Measurements from ENCODE around the gene INSYN1.

Gene INSYN1

DNA sequence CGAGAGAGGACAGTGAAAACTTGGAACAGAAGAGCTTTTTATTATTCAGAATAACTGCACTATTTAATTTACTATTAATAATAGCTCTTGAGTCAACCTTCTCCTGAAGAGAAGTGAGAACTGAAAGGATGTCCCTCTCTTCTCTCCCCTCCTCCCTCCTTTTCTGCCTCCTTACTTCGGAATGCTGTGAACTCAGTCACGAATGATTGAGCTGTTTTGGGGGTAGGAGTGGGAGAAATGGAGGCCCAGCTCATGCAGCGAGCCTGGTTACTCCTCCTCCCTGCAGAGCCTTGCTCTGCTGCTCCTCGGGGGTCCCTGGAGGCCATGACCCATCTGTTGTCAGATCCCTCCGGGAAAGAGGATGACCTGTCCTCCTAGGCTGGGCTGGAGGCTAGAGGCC, 20.3 kb upstream of the INSYN1 start:
- no peak for DNase-seq (ENCODE audit: low read depth in 2 of 2)

DNA sequence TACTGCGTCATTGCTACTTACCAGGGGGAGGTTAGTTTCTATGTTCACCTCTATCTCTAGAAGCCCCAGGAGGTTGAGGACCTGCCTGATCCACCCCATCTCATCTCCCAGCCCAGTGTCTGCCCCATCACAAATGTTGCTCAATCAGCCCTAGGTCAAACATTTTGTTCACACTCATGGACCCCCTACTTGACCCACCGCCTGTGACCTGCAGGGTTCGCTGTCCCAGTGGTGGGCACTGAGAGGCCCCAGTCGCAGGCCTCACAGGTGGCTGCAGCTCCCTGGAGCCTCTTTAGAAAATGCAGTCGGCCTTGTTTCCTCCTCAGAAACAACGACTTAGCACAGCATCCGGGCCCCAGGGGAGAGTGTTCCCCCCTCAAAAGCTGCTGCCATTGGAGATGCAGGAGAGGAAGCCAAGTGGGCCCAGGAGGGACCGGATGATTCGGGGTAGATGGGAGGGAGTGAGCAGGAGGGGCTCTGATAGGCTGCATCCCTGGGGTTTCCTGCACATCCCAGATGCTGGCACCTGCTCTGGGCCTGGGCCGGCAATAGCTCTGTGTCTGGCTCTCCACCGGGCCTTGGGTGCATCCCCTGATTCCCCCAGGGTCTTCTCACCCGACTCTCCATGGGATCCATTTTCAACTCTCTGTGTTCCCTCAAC, 18.4 kb upstream of the INSYN1 start:
- DNase-seq (ENCODE audit: low read depth in 2 of 2) = no peak

DNA sequence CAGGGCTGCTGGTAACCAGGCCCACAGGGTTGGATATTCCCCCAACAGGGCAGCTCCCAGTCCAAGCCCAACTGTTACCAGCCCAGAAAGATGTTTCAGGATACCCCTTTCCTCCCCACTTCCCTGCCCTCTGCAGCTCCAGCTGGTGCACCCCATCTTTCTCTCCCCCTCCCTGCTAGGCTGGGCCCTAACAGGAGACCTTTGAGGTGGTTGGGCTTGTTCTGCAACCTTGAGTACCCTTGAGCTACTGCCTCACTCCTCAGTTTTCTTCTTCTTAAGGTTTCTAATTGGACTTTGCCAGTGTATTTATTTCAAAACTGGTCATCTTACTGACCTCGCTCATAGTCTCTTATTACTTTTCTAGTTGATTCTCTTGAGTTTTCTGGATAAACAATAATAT, 16.9 kb upstream of the INSYN1 start:
- no peak for DNase-seq (ENCODE audit: low read depth in 2 of 2)

DNA sequence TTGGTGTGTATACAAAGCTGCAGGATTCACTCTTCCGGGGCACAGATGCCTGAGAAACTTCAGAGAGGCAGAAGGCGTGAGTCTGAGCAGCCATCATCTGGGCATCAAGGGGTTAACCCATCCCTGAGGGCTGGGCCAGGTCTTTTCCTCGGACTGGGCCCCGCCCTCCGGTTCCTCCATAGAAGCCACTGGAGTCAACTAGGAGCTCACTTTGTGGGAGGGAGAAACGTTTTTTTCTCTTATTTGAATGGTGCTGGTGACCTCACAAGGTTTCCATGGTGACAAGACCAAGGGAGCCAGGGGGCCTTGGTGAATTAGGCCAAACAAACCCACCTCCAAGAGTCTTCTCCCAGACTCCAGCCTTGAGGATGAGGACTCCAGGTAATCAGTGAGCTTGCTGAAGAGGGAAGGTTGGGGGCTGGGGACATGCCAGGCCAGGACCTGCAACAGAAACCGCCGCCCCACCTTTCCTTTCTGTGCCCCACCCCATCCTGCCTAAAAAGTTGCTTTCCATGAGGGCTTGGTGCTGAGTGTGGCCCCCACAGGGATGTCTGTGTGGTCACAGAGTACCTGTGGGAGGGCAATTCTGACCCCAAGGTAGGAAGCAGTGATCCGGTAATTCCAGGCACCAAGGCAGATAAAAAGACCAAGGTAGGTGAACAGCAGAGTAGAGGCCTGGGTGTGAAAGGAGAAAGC, 14.8 kb upstream of the INSYN1 start:
- no peak for DNase-seq (ENCODE audit: low read depth in 2 of 2)

DNA sequence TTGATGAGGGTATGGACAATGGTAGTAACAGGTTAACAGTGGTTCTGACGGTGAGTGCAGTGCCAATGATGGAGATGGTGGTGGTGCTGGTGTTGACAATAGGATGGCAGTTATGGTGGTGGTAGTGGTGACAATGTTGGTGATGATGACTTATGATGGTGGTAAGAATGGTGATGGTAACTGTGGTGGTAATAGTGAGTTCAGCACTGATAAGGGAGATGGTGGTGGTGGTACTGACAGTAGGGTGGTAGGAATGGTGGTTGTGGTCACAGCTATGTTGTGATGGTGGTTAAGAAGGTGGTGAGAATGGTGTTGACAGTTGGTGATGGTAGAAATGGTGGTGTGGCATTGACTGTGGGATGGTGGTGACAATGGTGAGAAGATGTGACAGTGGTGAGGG, 13.4 kb upstream of the INSYN1 start:
- DNase-seq (ENCODE audit: low read depth in 2 of 2) = no peak

DNA sequence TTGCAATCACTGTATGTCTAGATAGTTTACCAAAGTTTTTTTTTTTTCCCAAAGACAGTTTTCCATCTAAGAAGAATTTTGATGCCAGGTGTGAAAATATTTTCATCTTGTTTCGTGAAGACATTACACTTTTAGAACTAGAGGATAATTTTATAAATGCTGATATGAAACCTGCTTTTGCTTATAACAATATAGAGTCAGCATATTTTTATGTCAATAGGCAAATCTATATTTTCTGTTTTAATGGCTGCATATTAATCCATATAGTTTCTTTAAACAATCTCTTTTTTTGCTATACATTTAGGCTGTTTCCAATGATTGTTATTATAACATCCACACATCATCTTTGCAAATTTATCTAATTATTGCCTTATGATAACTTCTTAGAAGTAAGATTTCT, 12.6 kb upstream of the INSYN1 start:
- no peak for DNase-seq (ENCODE audit: low read depth in 2 of 2)

DNA sequence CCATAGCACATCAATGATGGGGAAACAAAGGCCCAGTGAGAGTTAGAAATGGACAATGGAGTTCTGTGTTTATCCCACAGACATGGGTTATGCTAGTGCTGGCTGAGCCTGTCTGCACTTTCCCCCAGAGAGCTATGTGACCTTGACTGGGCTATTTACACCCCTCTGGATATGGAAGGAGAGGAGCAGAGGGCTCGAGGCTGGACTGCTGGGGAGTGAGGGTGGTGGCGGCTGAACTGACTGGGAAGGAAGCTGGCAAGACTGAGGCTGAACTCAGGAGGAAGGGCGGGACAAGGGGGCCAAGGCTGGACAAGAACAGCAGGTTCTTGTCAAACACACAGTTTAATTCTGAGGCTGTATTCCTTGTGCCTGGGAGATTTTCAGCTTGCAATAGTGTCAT, 10.8 kb upstream of the INSYN1 start:
- DNase-seq (ENCODE audit: low read depth in 2 of 2) = no peak

DNA sequence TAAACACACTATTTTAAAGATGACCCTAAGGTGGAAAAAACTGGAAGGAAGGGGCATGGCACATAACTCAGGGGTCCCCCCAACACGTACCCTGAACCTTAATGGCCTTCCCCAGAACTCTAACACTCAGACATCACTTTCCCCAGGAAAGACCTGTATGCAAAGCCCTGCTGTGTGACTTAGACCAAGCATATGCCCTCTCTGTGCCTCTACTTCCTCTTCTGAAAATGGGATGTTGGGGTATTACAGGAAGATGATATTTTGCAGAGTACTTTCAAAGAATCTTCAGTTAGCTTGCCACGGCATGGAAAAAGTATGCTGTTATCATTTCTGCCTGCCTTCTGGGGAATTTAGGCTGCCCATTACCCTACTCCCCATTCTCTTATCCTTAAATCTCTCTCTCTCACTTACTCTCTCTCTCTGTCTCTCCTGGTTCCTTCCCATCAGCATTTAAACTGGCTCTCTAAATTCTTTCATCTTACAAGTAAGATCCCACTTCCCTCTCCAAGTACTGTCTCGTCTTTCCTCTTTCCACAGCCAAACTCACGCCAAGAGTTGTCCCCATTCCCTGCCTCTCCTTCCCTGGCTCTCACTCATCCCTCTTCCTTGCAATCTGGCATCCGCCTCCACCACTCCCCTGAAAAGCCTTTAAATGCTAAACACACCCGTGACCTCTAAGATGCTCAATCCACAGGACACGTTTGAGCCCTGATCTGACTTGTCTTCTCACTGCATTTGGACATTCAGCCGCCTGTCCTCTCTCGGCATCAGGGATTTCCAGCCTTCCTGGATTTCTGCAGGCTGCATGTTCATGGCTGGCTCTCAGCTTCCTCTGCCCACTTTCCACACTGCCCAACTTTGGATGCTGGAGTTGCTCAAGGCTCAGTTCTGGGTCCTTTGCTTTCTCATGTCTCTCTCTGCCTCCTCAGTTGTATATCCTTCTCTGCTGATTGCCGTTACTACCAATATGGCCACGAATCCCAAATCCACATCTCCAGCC, 7.5 kb upstream of the INSYN1 start:
- DNase-seq (ENCODE audit: low read depth in 2 of 2) = no peak

DNA sequence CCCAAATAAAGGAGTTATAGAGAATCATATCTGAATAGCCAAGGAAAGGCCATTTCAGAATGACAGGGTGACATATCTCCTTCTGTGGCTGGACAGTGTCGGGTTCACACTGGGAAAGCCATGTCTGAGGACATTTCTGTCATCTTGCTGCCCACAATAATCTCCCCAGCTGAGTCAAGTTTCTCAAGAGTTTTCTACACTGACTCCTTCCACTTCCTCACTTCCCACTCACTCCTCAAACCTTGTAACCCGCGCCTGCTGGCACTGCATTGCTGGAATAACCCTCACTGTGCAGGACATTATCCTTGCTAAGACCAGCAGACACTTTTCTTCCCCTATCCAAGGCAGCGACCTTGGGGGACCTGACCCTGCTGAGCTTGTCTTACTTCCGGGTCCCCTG, 5.3 kb upstream of the INSYN1 start:
- no peak for DNase-seq (ENCODE audit: low read depth in 2 of 2)

DNA sequence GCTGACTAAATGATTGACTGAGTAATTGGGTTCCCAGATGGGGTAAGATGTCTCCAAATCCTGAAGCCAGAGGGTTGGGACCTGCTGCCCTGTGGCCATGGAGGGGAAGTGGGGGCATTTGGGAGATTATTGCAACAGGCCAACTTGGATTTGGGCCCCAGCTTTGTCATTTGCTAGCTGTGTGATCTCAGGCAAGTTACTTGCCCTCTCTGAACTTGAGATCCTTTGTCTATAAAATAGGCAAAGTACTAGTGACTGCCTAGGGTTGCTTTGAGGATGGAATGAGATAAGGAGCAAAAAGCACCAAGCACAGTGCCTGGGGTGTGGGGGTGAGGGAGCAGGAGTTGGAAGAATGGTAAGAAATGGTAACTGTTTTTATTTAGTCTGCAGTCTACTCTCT, 4.4 kb upstream of the INSYN1 start:
- no peak for DNase-seq (ENCODE audit: low read depth in 2 of 2)

DNA sequence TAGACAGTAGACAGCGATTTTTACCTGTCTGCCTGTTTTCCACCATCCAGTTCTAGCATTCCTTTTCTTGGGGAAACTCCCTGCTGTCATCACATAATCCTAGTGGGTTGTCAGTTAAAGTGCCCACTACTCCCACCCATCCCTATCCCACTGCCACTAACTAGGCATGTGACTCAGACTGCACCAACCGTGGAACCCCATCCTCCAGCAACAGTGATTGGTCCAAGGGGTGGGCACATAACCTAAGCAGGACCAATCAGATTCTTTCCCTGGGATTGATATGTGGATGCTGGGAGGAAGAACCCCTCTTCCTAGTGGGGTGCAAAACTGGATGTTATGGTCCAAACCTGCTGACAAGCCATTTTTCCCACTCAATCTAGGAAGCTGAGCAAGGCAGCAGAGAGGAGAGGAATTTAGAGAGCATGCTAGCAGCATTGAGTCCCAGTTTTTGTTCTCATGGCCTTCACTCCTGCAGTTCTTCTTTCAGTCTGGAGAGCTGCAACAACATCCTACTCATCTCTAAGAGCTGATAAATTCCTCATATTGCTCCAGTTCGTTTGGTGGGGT, 3.9 kb upstream of the INSYN1 start:
- no peak for DNase-seq (ENCODE audit: low read depth in 2 of 2)

DNA sequence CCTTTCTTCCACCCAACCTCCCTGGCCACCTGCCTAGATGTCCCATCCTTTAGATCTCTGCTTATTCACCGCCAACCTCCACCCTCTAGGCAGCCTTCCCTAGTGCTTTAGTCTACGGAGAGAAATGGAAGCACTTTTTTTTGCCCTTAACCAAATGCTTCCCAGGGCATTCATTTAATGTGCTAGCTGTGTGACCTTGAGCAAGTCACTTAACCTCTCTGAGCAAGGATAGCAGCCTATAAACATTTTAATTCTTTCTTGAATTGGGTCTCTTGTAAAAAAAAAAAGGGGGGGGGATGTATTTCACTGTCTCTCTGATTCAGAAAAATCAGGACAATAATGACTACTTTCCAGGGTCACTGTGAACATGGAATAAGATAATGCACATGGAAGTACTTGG, 3.2 kb upstream of the INSYN1 start:
- no peak for DNase-seq (ENCODE audit: low read depth in 2 of 2)

DNA sequence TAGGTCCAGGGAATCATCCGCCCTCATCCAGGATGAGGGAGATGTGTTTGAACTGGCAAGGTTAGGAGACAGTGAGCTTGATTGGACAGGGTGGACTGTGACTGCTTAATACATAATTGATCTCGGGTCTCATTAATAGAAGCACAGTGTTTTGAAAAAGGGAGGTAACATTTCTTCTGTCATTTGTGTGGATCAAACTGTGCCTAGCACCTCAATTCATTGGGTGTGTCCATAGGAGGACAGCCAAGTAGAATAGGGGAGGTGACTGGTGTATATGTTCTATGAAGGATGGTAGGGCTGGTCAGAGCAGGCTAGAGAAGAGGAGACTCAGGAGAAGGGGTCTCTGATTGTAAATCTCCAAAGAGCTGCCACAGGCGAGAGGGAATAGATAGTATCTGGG, 2.8 kb upstream of the INSYN1 start:
- no peak for DNase-seq (ENCODE audit: low read depth in 2 of 2)

DNA sequence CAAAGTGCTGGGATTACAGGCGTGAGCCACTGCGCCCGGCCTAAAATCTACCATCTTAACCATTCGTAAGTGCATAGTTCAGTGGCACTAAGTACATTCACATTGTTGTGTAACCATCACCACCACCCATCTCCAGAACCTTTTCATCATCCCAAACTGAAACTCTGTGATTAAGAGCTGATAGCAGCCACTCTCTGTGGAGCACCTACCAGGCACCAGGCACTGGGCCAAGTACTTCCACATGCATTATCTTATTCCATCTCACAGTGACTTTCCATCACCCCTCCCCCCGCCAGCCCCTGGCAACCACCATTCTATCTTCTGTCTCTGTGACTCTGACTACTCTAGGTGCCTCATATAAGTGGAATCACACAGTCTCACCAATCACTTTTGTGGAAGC, 2.3 kb upstream of the INSYN1 start:
- no peak for DNase-seq (ENCODE audit: low read depth in 2 of 2)

DNA sequence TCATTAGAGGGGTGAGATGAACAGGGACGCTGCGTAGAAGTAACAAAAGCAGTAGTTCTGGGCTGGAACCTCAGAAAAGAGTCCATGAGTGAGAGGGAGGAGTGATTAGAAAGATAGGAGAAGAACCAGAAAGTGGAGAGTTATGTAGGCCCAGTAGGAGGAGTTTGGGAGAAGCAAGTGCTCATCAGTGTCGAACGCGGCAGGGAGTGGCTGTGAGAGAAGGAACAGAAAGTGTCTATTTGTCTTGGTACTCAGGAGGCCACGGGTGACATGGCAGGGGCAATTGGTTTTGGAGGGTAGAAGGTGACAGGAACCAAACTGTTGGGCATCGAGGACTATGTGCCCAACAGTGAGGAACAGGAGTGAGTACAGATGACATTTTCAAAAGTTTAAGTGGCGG, 1.3 kb upstream of the INSYN1 start:
- no peak for DNase-seq (ENCODE audit: low read depth in 2 of 2)

DNA sequence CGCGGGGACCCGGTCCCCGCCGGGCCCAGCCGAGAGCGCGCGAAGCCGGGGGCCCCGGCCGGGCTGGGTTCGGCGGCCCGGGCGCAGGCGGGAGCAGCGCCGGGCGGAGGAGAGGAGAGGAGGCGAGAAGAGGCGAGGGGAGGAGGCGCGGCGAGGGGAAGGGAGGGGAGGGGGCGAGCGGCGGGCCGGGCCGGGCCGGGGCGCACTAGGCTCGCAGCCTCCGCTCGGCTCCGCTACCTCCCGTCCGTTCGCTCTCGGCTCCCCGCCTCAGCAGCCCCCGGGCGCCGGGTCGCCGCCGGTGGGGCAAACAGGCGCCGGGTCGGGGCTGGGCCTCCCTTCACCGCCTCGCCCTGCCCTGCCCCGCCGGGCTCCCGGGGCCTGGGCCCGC, 351 bp downstream of the INSYN1 start:
- no peak for DNase-seq (ENCODE audit: low read depth in 2 of 2)

DNA sequence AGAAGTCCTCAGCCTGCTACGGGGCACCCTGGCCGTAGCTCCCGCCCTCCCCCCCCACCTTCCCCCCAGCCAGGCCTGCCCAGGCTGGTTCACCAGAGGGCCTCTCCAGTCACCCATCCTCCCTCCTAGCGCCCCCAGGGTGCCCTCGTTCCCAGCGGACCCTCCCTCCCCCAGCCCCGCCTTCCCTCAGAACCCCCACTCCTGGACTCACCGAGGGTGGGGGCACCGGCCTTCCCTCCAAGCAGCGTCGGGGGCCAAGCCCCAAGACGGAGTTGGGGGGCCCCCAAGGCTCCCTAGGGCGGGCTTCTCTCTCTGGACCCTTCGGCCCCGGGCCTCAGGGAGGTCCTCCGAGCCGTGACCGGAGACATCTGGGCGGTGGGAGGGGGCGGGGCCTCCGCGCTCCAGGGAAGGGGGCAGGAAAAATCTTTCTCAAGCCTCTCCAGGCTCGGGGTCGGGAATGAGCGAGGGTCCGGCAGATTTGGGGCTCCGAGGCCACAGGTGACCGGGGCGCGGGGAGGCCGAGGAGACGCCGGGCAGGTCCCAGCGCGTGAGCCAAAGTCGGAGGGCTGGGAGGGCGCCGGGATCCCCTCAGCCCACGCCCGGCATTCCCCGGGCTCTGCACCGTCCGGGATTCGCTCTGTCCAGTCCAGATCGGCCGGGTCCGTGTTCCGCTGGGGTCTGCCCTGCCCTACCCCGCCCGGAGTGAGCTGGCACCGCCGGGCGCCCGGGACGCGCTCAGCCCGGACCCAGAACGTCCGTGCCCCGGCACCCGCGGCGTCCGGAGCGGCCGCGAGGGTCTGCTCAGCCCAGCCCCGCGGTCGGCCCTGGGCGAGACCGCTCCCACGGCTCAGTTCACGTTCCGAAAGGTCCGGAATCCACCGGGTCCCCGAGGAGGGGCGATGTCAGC, 999 bp downstream of the INSYN1 start:
- DNase-seq (ENCODE audit: low read depth in 2 of 2) = no peak

DNA sequence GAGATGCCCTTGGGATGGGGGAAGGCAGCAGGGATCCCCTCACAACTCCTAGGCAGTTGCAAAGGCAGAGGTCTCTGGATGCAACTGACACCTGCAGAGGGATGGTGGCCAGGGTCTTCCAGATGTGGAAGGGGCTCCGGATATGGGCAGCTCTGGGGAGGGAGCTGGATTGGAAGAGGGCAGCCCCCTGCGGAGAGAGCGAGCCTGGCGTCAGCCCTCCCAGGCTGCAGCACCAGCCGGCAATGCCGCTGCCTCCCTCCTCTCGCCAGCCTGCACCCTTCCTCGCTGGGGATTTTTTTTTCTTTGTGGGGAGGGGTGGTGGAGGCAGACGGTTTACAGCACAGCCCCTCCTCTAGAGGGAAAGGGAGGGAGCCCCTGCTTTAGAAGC, 1.6 kb downstream of the INSYN1 start:
- no peak for DNase-seq (ENCODE audit: low read depth in 2 of 2)

DNA sequence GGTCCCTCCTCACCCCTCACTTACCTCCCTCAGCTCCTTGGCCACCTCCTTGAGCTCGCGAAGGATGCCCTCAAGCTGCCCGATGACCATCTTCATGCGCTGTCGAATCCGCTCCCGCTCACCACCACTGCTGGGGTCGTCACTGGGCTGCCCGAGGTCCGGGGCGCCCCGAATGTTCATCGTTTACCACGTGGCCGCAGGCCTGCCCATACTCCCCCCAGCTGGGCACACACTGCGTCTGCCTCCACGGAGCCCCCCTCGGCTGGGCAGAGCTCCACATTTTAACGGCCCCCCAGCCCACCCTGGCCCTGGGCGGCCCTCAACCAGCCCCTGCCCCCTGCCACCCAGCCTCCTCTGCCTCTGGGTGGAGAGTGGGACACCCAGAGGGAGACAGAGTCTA, 2.2 kb downstream of the INSYN1 start:
- no peak for DNase-seq (ENCODE audit: low read depth in 2 of 2)

DNA sequence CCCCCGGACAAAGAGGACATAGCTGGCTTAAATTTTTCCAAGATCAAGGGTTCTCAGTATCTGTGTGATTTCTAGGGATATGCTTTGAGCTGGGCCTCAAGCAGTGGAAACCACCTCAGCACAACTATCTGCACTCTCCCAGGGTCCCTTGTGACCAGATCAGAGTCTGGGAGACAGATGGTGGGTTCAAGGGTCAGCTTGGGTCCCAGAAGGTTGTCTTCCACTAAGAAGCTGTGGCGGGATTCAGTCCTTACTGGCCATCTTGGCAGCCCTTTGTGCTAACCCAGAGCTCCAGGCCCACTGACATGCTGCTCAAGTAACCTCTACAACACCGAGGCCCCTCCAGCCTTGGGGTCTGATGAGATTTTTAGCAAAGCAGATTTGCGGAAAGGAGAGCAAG, 2.7 kb downstream of the INSYN1 start:
- DNase-seq (ENCODE audit: low read depth in 2 of 2) = no peak

DNA sequence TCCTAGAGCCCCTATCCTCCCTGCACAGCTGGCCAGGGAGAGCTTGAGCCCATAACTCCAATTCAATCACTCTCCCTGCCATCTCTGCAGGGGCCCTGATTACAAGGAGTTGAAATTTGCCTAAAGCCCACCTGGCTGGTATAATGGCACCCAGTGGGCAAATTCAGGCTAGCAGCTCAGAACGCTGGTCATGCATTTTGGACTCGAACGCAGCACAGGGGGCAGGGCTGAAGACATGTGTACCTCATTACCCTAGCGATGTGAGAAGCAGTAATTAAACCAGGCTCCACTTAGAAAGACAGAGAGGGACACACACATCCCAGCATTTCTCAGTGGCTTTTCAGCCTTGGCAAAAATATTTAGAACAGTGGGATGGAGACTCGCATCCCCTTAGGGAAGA, 3.2 kb downstream of the INSYN1 start:
- no peak for DNase-seq (ENCODE audit: low read depth in 2 of 2)

Measured in stimulated activated CD4-positive, alpha-beta T cell treated with anti-CD3 and anti-CD28 coated beads, Interleukin-1b, Interleukin-23, amount 100 ng/mL, for 4 hours (primary cell).